Measurements from ENCODE around the gene AKT3.

The AKT3 gene

DNA sequence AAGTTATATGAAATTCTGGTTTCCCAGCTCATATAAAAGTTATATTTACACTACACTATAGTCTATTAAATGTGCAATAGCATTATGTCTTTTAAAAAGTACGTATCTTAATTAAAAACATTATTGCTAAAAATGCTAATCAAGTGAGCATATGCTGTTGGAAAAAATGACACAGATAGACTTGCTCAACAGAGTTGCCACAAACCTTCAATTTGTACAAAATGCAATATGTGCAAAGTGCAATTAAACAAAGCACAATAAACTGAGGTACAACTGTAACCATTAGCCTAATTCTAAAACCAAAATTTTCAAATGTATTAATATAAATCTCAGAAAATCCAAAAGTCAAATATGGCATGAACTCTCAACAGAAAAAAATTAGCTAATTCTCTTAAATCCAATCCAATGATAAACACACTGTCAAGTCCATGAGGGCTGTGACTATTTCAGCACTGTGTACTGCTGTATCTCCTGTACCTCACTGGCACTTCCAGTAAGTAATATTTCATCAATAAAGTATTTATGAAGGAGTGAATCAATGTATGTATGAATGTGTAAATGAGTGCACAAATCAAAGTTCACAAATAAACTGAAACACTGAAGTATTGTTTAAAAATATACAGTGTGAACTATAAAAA, 116.3 kb downstream of the AKT3 start:
- DNase-seq = no peak
- no peaks in the 10 kb centered on the region for H3K27me3 ChIP-seq (ENCODE audit: insufficient read depth, low read depth, severe bottlenecking)
- H3K27ac ChIP-seq = no peak overlapping the region
- no peak overlapping the region for H3K4me3 ChIP-seq (ENCODE audit: low read depth, low read length)
- no peaks in the 10 kb centered on the region; the same call in 1 of the 2 replicates for H3K36me3 ChIP-seq
- no peaks in the 10 kb centered on the region for H3K9me3 ChIP-seq (ENCODE audit: severe bottlenecking)
- TF ChIP-seq, protein P1, sequence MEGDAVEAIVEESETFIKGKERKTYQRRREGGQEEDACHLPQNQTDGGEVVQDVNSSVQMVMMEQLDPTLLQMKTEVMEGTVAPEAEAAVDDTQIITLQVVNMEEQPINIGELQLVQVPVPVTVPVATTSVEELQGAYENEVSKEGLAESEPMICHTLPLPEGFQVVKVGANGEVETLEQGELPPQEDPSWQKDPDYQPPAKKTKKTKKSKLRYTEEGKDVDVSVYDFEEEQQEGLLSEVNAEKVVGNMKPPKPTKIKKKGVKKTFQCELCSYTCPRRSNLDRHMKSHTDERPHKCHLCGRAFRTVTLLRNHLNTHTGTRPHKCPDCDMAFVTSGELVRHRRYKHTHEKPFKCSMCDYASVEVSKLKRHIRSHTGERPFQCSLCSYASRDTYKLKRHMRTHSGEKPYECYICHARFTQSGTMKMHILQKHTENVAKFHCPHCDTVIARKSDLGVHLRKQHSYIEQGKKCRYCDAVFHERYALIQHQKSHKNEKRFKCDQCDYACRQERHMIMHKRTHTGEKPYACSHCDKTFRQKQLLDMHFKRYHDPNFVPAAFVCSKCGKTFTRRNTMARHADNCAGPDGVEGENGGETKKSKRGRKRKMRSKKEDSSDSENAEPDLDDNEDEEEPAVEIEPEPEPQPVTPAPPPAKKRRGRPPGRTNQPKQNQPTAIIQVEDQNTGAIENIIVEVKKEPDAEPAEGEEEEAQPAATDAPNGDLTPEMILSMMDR (IDR thresholded peaks at IDR 0.05; ENCODE audit: low read depth, low read length) = no peak

DNA sequence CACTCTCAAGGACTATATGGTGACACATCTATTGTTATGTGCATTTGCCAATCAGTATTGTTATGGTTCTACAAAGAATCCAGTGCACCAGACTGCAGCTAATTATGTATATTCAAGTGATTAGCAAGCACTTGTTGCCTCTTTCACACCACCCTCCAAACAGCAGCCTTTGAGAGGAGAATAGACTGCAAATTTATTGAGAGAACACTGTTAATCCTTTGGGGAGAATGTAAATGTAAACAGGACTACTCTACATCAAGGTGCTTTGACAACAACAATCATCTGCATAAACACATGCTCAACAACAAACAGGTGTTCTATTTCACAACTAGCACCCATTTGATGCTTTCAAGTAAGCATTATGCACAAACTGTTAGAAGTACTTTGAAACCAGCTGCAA, 117.4 kb downstream of the AKT3 start:
- no peak overlapping the region for H3K27ac ChIP-seq
- no peaks in the 10 kb centered on the region; the same call in 1 of the 2 replicates for H3K36me3 ChIP-seq
- H3K4me3 ChIP-seq (ENCODE audit: low read depth, low read length) = no peak overlapping the region
- H3K27me3 ChIP-seq (ENCODE audit: insufficient read depth, low read depth, severe bottlenecking) = no peaks in the 10 kb centered on the region
- no peak for DNase-seq
- H3K9me3 ChIP-seq (ENCODE audit: severe bottlenecking) = no peaks in the 10 kb centered on the region
- TF ChIP-seq, protein P1 (IDR thresholded peaks at IDR 0.05; ENCODE audit: low read depth, low read length) = no peak

DNA sequence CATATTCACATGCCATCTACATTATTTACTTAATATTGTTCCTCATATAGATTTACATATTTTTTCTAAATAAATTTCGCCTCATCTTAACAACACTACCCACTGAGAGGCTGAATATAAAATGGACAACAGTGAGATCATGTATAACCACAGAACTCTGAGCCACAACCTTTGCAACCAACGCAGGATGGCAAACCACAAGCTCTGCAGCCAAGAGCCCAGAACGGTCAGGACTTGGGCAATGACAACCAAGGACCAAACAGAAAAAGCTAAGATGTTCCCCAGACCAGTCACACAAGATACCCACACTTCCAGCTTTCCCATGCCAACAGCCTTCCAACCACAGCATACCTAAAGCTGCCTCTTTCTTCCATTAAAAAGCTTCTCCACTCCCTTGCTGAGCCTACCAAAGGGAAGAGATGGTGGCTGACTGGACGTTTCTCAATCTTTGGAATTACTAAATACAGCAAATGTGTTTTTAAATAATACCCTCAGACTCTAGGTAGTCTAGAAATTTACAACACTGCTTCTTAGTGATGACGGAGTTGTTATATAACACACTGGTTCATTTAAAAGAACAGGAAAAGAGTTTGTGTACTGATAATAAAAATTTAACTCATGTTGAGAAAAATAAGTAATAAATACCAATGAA, 117.9 kb downstream of the AKT3 start:
- no peaks in the 10 kb centered on the region; the same call in 1 of the 2 replicates for H3K36me3 ChIP-seq
- H3K27me3 ChIP-seq (ENCODE audit: insufficient read depth, low read depth, severe bottlenecking) = no peaks in the 10 kb centered on the region
- H3K27ac ChIP-seq = no peak overlapping the region
- no peaks in the 10 kb centered on the region for H3K9me3 ChIP-seq (ENCODE audit: severe bottlenecking)
- TF ChIP-seq, protein P1 (IDR thresholded peaks at IDR 0.05; ENCODE audit: low read depth, low read length) = no peak
- H3K4me3 ChIP-seq (ENCODE audit: low read depth, low read length) = no peak overlapping the region
- DNase-seq = no peak

DNA sequence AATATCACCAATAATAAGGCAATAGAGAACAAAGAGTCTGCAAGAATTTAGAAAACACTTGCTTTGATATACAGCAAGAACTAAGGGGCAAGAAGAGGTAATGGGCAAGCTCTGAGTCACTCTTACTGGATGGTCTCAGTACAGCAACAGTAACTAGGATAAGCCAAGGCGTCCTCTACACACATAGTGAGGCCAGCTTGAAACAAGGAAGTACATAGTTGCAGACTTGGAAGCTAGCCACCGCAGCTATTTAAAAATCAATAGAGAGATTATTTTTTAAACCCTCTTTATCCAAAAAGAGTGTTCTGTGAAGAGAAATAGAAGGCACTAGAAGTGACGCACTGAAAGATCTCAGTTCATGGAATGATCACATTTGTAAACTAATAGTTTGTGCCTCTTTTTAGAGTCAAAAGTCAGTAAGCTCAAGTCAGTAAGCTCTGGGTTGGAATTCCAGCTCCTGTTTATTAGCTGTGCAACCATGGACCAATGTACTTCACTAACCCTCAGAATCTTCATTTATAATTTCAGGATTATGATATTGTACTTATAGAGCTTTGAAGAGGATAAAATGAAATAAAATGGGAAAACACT, 118.6 kb downstream of the AKT3 start:
- Histone ChIP-seq H3K4me3 (ENCODE audit: low read depth, low read length) (no peak overlapping the region), H3K36me3 (no peaks in the 10 kb centered on the region; the same call in 1 of the 2 replicates), H3K27me3 (ENCODE audit: insufficient read depth, low read depth, severe bottlenecking) (no peaks in the 10 kb centered on the region), H3K9me3 (ENCODE audit: severe bottlenecking) (no peaks in the 10 kb centered on the region), H3K27ac (no peak overlapping the region)
- DNase-seq = no peak
- TF ChIP-seq, protein P1 (IDR thresholded peaks at IDR 0.05; ENCODE audit: low read depth, low read length) = no peak

DNA sequence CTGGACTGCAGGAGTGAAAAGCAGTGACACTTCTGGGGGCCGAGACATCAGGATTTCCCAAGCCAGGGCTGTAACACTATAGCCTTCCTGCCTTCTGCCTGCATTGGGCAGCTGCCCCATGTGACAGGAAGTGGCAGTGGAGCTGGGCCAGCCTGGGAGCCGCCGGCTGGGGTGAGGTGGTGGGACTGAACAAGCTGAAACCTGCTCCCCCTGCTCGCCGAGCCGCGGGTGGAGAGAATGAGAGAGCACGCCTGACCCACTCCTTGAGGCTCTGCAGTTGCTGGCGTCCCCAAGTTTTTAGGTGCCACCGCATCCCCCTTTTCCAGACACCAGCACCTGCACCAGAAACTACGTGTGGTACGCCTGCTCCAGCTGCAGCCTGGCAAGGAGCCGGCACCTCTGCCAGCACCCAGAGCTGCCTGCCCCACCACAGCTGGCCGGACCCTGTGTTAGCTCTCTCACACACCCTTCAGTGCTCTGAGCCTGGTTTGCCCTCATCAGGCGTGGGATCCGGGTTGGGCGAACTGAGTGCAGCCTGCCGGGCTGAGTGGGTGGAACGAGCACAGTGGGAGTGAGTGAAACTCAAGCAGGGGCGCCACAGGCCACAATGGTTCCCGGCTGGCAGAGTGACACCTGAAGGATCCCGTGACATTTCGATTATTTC, 119.4 kb downstream of the AKT3 start:
- Histone ChIP-seq H3K9me3 (ENCODE audit: severe bottlenecking) (no peaks in the 10 kb centered on the region), H3K4me3 (ENCODE audit: low read depth, low read length) (no peak overlapping the region), H3K27me3 (ENCODE audit: insufficient read depth, low read depth, severe bottlenecking) (no peaks in the 10 kb centered on the region), H3K27ac (no peak overlapping the region), H3K36me3 (no peaks in the 10 kb centered on the region; the same call in 1 of the 2 replicates)
- DNase-seq = no peak
- TF ChIP-seq, protein P1 (IDR thresholded peaks at IDR 0.05; ENCODE audit: low read depth, low read length) = no peak
